Lung (tissue), 16 donors: ENCODE results near the gene SLC5A9. TPM values are rescaled to one million over a fixed set of nuclear protein-coding genes. Genes with fewer than 3 reads are reported as not detected.

Experiments
- ATAC-seq: fragments of 200-7000 bp; cut with Tn5 transposase; one replicate; pipeline ENCODE4 v1.9.1; 2020; ENCODE audit warnings: moderate number of reproducible peaks; ENCODE audit not compliant: insufficient read depth, low FRiP score
- DNase-seq, 3 donors: peaks; one replicate each; pipeline ENCODE4 v3.0.0-alpha.2; 2013 to 2017
- H3K27ac ChIP-seq, 2 donors: one replicate each; pipeline ENCODE4 v1.5.1; 2013; ENCODE audit warnings: mild to moderate bottlenecking in 2 of 2, moderate library complexity in 2 of 2, control low read depth in 1 of 2, inconsistent platforms in 1 of 2, low read depth in 1 of 2, low read length in 1 of 2
- H3K27me3 ChIP-seq, 3 donors: one replicate each; pipeline ENCODE4 v1.5.1; 2013; ENCODE audit warnings: low read length in 2 of 3; ENCODE audit not compliant: control insufficient read depth in 3 of 3, insufficient read depth in 3 of 3
- H3K36me3 ChIP-seq, 4 donors: one replicate each; pipeline ENCODE4 v1.5.1; 2013; ENCODE audit warnings: low read length in 4 of 4, mild to moderate bottlenecking in 1 of 4, moderate library complexity in 1 of 4; ENCODE audit not compliant: control insufficient read depth in 4 of 4, insufficient read depth in 4 of 4
- H3K4me1 ChIP-seq, 5 donors: one replicate each; pipeline ENCODE4 v1.5.1; 2013; ENCODE audit warnings: low read length in 5 of 5, mild to moderate bottlenecking in 2 of 5, moderate library complexity in 1 of 5; ENCODE audit not compliant: control insufficient read depth in 5 of 5, insufficient read depth in 5 of 5
- H3K4me3 ChIP-seq: one replicate; pipeline ENCODE4 v1.5.1; 2013; ENCODE audit warnings: mild to moderate bottlenecking, control low read depth, moderate library complexity
- H3K9ac ChIP-seq, 2 donors: one replicate each; pipeline ENCODE4 v1.5.1; 2013; ENCODE audit warnings: low read length in 2 of 2, control low read depth in 1 of 2; ENCODE audit not compliant: insufficient read depth in 1 of 2
- H3K9me3 ChIP-seq, 4 donors: one replicate each; pipeline ENCODE4 v1.5.1; 2013; ENCODE audit warnings: low read length in 3 of 4, mild to moderate bottlenecking in 1 of 4, moderate library complexity in 1 of 4; ENCODE audit not compliant: control insufficient read depth in 4 of 4, insufficient read depth in 3 of 4
- WGBS, 2 donors: extraction: QIAGEN DNeasy Blood & Tissue Kit; methylation state at CpG; one replicate each; pipeline ENCODE4 v1.1.7; 2013; 5-methylcytosine and 5-hydroxymethylcytosine counted together
- long read RNA-seq, 5 donors: transcript quantifications; one replicate each; lab custom pipeline, GENCODE V29; 2026
- polyA plus RNA-seq, 2 donors: library from polyadenylated mRNA; stranded (reverse); fragments of 200-250 nt; gene quantifications; one replicate each; pipeline ENCODE4 v1.2.1, GENCODE V29; 2013
- total RNA-seq, 2 donors: library from RNA; depleted of rRNA in 1 of 2; stranded (reverse); fragments of >200 nt in 1 of 2; gene quantifications; one replicate each; pipeline ENCODE4 v1.2.1, GENCODE V29; 2014 to 2021
- TF ChIP-seq, protein P1 (sequence below): IDR thresholded peaks from 2 replicates; pipeline ENCODE4 v1.5.1; 2012; ENCODE audit warnings: mild to moderate bottlenecking; ENCODE audit errors: control extremely low read depth, extremely low read depth
- donor health status: control.
- donor health status: control.
- donor health status: Bipolar disorder and iron deficiency.
- donor health status: healthy.
- donor health status: DM: yes; HTN: yes; CAD: no.

SLC5A9 gene
- total RNA-seq = 10 to 100 TPM in 1 of 2 donors, 1 to 10 TPM in 1; 1.4 to 20.3 TPM
- polyA plus RNA-seq = 1 to 10 TPM; 2.4 to 3.6 TPM
- long read RNA-seq, donor 1 = 0 reads
- long read RNA-seq, donor 2 = 0 reads
- long read RNA-seq, donor 3 = 0 reads
- long read RNA-seq, donor 4 = 0 reads
- long read RNA-seq, donor 5 = 0 reads

DNA sequence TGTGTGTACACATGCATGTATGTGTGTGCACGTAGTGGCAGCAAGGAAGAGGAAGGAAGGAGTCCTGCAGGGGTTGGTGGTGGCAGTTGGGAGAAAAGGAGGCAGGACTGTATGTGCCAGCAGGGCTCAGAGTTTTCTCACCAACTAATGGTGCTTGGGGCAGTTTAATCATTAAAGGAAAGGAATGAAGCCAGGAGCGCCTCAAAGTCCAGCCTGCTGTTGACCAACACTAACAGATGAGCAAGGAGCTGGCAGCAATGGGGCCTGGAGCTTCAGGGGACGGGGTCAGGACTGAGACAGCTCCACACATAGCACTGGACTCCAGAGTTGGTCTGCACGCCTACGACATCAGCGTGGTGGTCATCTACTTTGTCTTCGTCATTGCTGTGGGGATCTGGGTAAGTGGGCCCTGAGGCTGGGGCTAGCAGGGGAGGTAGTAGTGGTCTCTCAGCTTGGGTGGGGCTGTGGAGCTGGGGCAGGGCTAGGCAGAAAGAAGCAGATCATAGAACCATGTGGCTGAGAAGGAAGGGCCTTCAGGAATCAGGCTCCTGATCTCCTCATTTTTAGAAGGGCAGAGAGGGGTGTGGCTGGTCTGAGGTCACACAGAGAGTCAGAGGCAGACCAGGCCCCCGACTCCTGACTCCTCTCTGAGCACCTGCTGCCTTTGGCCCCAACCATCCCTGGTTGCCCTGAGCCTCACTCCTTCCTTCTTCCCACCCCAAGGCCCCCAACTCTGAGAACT is at the start of gene SLC5A9:
Gene SLC5A9 (plus strand): TSS at position 216 of the 742 bp plus-strand sequence. CDS start 21 bp downstream, at position 237.
- TF ChIP-seq, protein P1, sequence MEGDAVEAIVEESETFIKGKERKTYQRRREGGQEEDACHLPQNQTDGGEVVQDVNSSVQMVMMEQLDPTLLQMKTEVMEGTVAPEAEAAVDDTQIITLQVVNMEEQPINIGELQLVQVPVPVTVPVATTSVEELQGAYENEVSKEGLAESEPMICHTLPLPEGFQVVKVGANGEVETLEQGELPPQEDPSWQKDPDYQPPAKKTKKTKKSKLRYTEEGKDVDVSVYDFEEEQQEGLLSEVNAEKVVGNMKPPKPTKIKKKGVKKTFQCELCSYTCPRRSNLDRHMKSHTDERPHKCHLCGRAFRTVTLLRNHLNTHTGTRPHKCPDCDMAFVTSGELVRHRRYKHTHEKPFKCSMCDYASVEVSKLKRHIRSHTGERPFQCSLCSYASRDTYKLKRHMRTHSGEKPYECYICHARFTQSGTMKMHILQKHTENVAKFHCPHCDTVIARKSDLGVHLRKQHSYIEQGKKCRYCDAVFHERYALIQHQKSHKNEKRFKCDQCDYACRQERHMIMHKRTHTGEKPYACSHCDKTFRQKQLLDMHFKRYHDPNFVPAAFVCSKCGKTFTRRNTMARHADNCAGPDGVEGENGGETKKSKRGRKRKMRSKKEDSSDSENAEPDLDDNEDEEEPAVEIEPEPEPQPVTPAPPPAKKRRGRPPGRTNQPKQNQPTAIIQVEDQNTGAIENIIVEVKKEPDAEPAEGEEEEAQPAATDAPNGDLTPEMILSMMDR = no peak
- Histone ChIP-seq H3K4me3 (no peak within 1 kb of the TSS), H3K9ac (no peak within 1 kb of the TSS), H3K27ac (no peak within 1 kb of the TSS), H3K9me3 (peaks cover 0 to 5% (median 0%) of the 10 kb centered on the region in 4 donors), H3K4me1 (peaks cover 0 to 13% (median 2%) of the 10 kb centered on the region in 5 donors), H3K36me3 (peaks cover 0 to 3% (median 0%) of the 10 kb centered on the region in 4 donors), H3K27me3 (no peaks in the 10 kb centered on the region)
- WGBS, 2 donors = 76 to 85% methylated on average over 8 of the region's 8 CpGs
- no peak for DNase-seq
- ATAC-seq = no peak

GRCh38 chr1:48175116-48175515 is 47.4 kb upstream of the SLC5A9 start:
- Histone ChIP-seq H3K4me3 (no peak overlapping the region), H3K9me3 (peaks cover 0 to 4% (median under 1%) of the 10 kb centered on the region in 4 donors), H3K27ac (no peak overlapping the region), H3K27me3 (peaks cover 0 to 6% (median 0%) of the 10 kb centered on the region in 3 donors), H3K9ac (no peak overlapping the region), H3K36me3 (no peaks in the 10 kb centered on the region), H3K4me1 (no peaks in the 10 kb centered on the region)
- DNase-seq (no peak), ATAC-seq (no peak)
- TF ChIP-seq, protein P1 = no peak

GRCh38 chr1:48177257-48177656 is 45.3 kb upstream of the SLC5A9 start:
- Histone ChIP-seq H3K36me3 (no peaks in the 10 kb centered on the region), H3K9me3 (peaks cover 0 to 2% (median 0%) of the 10 kb centered on the region in 4 donors), H3K9ac (no peak overlapping the region), H3K27me3 (peaks cover 0 to 7% (median 0%) of the 10 kb centered on the region in 3 donors), H3K4me1 (no peaks in the 10 kb centered on the region), H3K27ac (no peak overlapping the region), H3K4me3 (no peak overlapping the region)
- DNase-seq (no peak), ATAC-seq (no peak)
- 29 to 35% methylated on average over 4 of the region's 4 CpGs for WGBS, 2 donors
- TF ChIP-seq, protein P1 = no peak
